HCT116 (cell line): ENCODE results near the gene POU5F1. TPM values are rescaled to one million over a fixed set of nuclear protein-coding genes. Genes with fewer than 3 reads are reported as not detected.
"Not testable (repeated sequence)": the region's sequence is repeated elsewhere in the genome, so short reads cannot be mapped to it uniquely, and the experiment has no call there.

Experiments used
- ATAC-seq: fragments of 200-7000 bp; cut with Tn5 transposase; 2 replicates; pipeline ENCODE4 v1.9.1; 2020; ENCODE audit warnings: mild to moderate bottlenecking, moderate library complexity
- BruUV-seq: library from RNA; stranded (reverse); fragments of 400-500 nt; replicated peaks from 2 replicates; lab custom pipeline; 2021; lab: Mats Ljungman, UMichigan
- CTCF ChIA-PET: fragments of 300-600 bp; sonication (Branson Sonifier 250); formaldehyde crosslinking; loops from one replicate; lab custom pipeline; 2021; ENCODE audit warnings: antibody characterized with exemption; lab: Charles Lee
- POLR2A ChIA-PET: fragments of 300-600, 350-600 bp; sonication (Branson Sonifier 250); formaldehyde crosslinking; loops from one replicate; lab custom pipeline; 2021; ENCODE audit warnings: antibody characterized with exemption; lab: Charles Lee
- RAD21 ChIA-PET, 2 experiments: fragments of 300-600 bp; sonication (Branson Sonifier 250); formaldehyde crosslinking; loops; one replicate each; lab custom pipeline; 2023; ENCODE audit warnings: low total read pairs in 2 of 2; ENCODE audit not compliant: uncharacterized antibody in 2 of 2, unreplicated experiment in 2 of 2, low non-redundant PET in 1 of 2; lab: Charles Lee
- DNase-seq: peaks from one replicate; pipeline ENCODE4 v3.0.0-alpha.2; 2010; ENCODE audit warnings: low read depth, low spot score
- H2AFZ ChIP-seq: fragments of 200-600 bp; shearing (Covaris generic), sonication (generic); 2 replicates; pipeline ENCODE4 v1.6.1; 2017; ENCODE audit warnings: low read depth, mixed run types, mixed read lengths, antibody characterized with exemption, low read length; ENCODE audit not compliant: poor library complexity, severe bottlenecking
- H3K27ac ChIP-seq: 2 replicates; pipeline ENCODE4 v1.5.1; 2012; ENCODE audit warnings: low read depth, low read length
- H3K27me3 ChIP-seq: fragments of 200-600 bp; sonication (generic); 2 replicates; pipeline ENCODE4 v1.6.1; 2016; ENCODE audit warnings: mixed run types, low read length, mixed read lengths; ENCODE audit not compliant: insufficient read depth
- H3K36me3 ChIP-seq, 2 experiments: fragments of 200-500 bp in 1 of 2; fragments of 200-600 bp in 1 of 2; sonication (Bioruptor generic) in 1 of 2; sonication (generic) in 1 of 2; 2 replicates each; pipeline versions ENCODE4 v1.5.1 to v1.6.1; 2014 to 2016; ENCODE audit warnings: low read length in 2 of 2, inconsistent platforms in 1 of 2, mixed read lengths in 1 of 2, mixed run types in 1 of 2; ENCODE audit not compliant: insufficient read depth in 2 of 2, control insufficient read depth in 1 of 2
- H3K4me1 ChIP-seq, 2 experiments: fragments of 200-600 bp in 1 of 2; sonication (generic) in 1 of 2; 2 replicates each; pipeline versions ENCODE4 v1.5.1 to v1.6.1; 2012 to 2017; ENCODE audit warnings: low read length in 2 of 2, inconsistent platforms in 1 of 2, mild to moderate bottlenecking in 1 of 2, mixed read lengths in 1 of 2, mixed run types in 1 of 2, moderate library complexity in 1 of 2; ENCODE audit not compliant: insufficient read depth in 2 of 2, control insufficient read depth in 1 of 2
- H3K4me2 ChIP-seq: fragments of 200-600 bp; sonication (generic); 2 replicates; pipeline ENCODE4 v1.6.1; 2017; ENCODE audit warnings: mixed run types, low read length, mixed read lengths
- H3K4me3 ChIP-seq, 2 experiments: fragments of 200-600 bp in 1 of 2; sonication (generic) in 1 of 2; replicated peaks in 1 of 2; 2 replicates each; pipeline ENCODE4 v1.5.1; 2011 to 2016; ENCODE audit warnings: low read length in 2 of 2, control low read depth in 1 of 2, low read depth in 1 of 2, mild to moderate bottlenecking in 1 of 2, mixed read lengths in 1 of 2, mixed run types in 1 of 2
- H3K79me2 ChIP-seq: fragments of 200-600 bp; sonication (generic); 2 replicates; pipeline ENCODE4 v1.6.1; 2017; ENCODE audit warnings: mild to moderate bottlenecking, mixed run types, low read length, moderate library complexity, mixed read lengths; ENCODE audit not compliant: insufficient read depth
- H3K9ac ChIP-seq: fragments of 200-600 bp; sonication (generic); 2 replicates; pipeline ENCODE4 v1.6.1; 2016; ENCODE audit warnings: low read length, mixed read lengths
- H3K9me2 ChIP-seq: fragments of 200-600 bp; sonication (generic), shearing (Covaris generic); 2 replicates; pipeline ENCODE4 v1.6.1; 2017; ENCODE audit warnings: mixed run types, mild to moderate bottlenecking, moderate library complexity; ENCODE audit not compliant: insufficient read depth
- H3K9me3 ChIP-seq, 2 experiments: fragments of 200-500 bp in 1 of 2; fragments of 200-600 bp in 1 of 2; sonication (Bioruptor generic) in 1 of 2; sonication (generic) in 1 of 2; 2 replicates each; pipeline ENCODE4 v1.6.1; 2014 to 2017; ENCODE audit warnings: low read length in 2 of 2, mixed read lengths in 2 of 2, inconsistent platforms in 1 of 2, low read depth in 1 of 2, mild to moderate bottlenecking in 1 of 2, mixed run types in 1 of 2, moderate library complexity in 1 of 2; ENCODE audit not compliant: control insufficient read depth in 1 of 2, insufficient read depth in 1 of 2
- H4K20me1 ChIP-seq: fragments of 200-600 bp; sonication (generic), shearing (Covaris generic); 2 replicates; pipeline ENCODE4 v1.6.1; 2017; ENCODE audit warnings: mixed run types, mild to moderate bottlenecking, moderate library complexity; ENCODE audit not compliant: insufficient read depth
- CEBPB ChIP-seq: IDR thresholded peaks from 2 replicates; pipeline ENCODE4 v1.6.1; 2012; ENCODE audit warnings: low read depth
- ELF1 ChIP-seq: IDR thresholded peaks from 2 replicates; pipeline ENCODE4 v1.6.1; 2012; ENCODE audit warnings: low read depth, borderline replicate concordance
- POLR2AphosphoS5 ChIP-seq: IDR thresholded peaks from 2 replicates; pipeline ENCODE4 v1.6.1; 2011; ENCODE audit warnings: mild to moderate bottlenecking, low read depth, low read length, moderate library complexity
- RAD21 ChIP-seq: IDR thresholded peaks from 2 replicates; pipeline ENCODE4 v1.6.1; 2012; ENCODE audit warnings: low read depth, mild to moderate bottlenecking
- SIN3A ChIP-seq: IDR thresholded peaks from 2 replicates; pipeline ENCODE4 v1.6.1; 2012; ENCODE audit warnings: low read depth
- SP1 ChIP-seq: IDR thresholded peaks from 2 replicates; pipeline ENCODE4 v1.6.1; 2012; ENCODE audit warnings: low read depth
- TCF7L2 ChIP-seq: IDR thresholded peaks from 2 replicates; pipeline ENCODE4 v1.7.0; 2011; ENCODE audit warnings: borderline replicate concordance, inconsistent platforms; ENCODE audit not compliant: insufficient read depth, insufficient read length; ENCODE audit errors: extremely low read depth
- ZFX ChIP-seq: fragments of 450-650 bp; IDR thresholded peaks from 2 replicates; pipeline ENCODE4 v1.6.1; 2017
- intact Hi-C: fragments of 100-400 bp; cut with micrococcal nuclease; formaldehyde crosslinking; loops from 2 replicates; pipeline ENCODE4 v1.10.0; 2022
- total RNA-seq: library from RNA; stranded (reverse); gene quantifications from one replicate; pipeline ENCODE4 v1.2.1, GENCODE V29; 2021; ENCODE audit not compliant: unreplicated experiment
- TF ChIP-seq, protein P1 (sequence below): IDR thresholded peaks from 2 replicates; pipeline ENCODE4 v1.6.1; 2012

Gene POU5F1
- total RNA-seq, 1 experiment from 2014 or later, result 1.9 TPM

DNA sequence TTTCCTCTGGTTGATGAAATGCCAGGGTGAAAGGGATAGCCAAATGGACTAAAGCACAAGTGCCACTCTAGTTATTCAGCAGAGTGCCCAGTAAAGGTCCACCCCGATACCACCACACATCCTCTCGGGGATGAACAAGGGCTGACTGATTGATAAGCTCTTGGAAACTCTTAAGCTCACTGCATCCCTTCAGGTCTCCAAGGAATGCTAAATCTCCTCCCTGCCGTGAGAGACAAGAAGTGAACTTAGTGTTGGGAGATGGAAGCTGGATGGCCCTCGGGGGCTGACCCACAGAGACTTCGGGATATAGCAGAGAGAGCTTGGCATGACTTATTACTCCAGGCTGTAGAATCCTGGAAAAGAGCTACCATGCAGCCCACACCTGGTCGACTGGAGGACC lies 13.4 kb upstream of the POU5F1 start:
- H3K27ac ChIP-seq, H3K27me3 ChIP-seq, H3K9me2 ChIP-seq, BruUV-seq, DNase-seq, H3K36me3 ChIP-seq, H3K4me3 ChIP-seq, H2AFZ ChIP-seq, H4K20me1 ChIP-seq, H3K4me1 ChIP-seq, ATAC-seq, H3K9ac ChIP-seq, H3K9me3 ChIP-seq, H3K4me2 ChIP-seq, H3K79me2 ChIP-seq, intact Hi-C loops, RAD21 ChIA-PET, CTCF ChIA-PET: not testable (repeated sequence)
- POLR2A ChIA-PET, result interaction anchor here (1.2 kb wide), 1 partner anchor 9 kb away, joined by 3 read pairs; no protein-coding TSS in a partner anchor

DNA sequence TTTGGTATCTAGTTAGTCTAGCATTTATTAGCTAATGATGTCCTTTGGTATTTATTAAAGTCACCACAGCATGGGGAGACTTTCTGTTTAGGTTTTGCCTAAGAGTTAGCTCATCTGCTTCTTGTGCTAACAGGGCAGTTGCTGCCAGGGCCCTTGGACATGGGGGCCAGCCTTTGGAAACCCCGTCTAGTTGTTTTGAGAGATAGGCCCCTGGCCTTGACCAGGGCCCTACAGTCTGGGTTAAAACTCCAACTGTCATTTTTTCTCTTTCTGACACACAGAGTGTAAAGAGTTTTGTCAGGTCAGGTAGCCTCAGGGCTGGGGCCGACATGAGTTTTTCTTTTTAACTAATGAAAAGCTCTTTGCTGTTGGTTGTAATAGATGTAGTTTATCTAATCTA lies 12.8 kb upstream of the POU5F1 start:
- H2AFZ ChIP-seq, H3K9me2 ChIP-seq, DNase-seq, H3K4me3 ChIP-seq, H4K20me1 ChIP-seq, intact Hi-C loops, H3K27me3 ChIP-seq, H3K36me3 ChIP-seq, BruUV-seq, H3K9ac ChIP-seq, H3K79me2 ChIP-seq, ATAC-seq, H3K9me3 ChIP-seq, H3K4me1 ChIP-seq, H3K27ac ChIP-seq, H3K4me2 ChIP-seq, RAD21 ChIA-PET: not testable (repeated sequence)
- ChIA-PET CTCF (interaction anchor here (1.0 kb wide), 1 partner anchor 9 kb away, joined by 4 read pairs; no protein-coding TSS in a partner anchor), POLR2A (interaction anchor here (1.2 kb wide), 1 partner anchor 10 kb away, joined by 3 read pairs; no protein-coding TSS in a partner anchor)

DNA sequence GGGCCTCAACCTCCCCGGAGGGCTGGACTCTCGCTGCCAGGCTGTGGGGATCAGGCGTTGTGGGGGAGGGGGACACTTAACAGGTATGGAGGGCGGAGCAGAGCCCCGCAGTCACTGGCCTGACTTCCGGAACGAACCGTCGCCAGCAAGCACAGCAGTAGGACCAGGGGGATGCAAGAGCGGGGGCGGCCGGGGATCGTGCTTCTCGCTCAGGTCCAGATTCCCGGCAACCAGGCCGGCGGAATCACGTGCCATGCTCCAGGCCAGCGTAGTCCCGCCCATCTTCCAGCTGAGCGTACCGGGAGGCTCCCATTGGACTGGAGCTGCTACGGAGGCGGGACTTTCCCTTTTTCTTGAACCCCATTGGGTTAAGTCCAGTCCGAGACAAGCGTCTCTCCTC lies 10.0 kb upstream of the POU5F1 start:
- H3K27me3 ChIP-seq, result no peaks in the 10 kb centered on the region
- no peak overlapping the region for H3K27ac ChIP-seq
- H3K9ac ChIP-seq, result no peak overlapping the region
- RAD21 ChIA-PET, result no interaction called here
- H2AFZ ChIP-seq, result no peak overlapping the region
- no TSS peak for BruUV-seq
- H3K4me3 ChIP-seq, result no peak overlapping the region
- peak; percentile 83 for ATAC-seq
- TF ChIP-seq SP1 (no peak), ZFX (no peak), RAD21 (no peak), TCF7L2 (no peak), SIN3A (no peak), ELF1 (no peak), POLR2AphosphoS5 (no peak), CEBPB (no peak)
- TF ChIP-seq, protein P1, sequence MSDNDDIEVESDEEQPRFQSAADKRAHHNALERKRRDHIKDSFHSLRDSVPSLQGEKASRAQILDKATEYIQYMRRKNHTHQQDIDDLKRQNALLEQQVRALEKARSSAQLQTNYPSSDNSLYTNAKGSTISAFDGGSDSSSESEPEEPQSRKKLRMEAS, result no peak
- TF ChIP-seq, all 23 proteins: peak for 0
- no peaks in the 10 kb centered on the region for H3K36me3 ChIP-seq
- ChIA-PET POLR2A (no interaction called here), CTCF (no interaction called here)
- H3K9me3 ChIP-seq, result no peaks in the 10 kb centered on the region
- peaks cover 0 to 6% of the 10 kb centered on the region in 2 experiments; a peak in 2 of 4 replicates for H3K4me1 ChIP-seq
- no peaks in the 10 kb centered on the region for H4K20me1 ChIP-seq
- no peaks in the 10 kb centered on the region for H3K79me2 ChIP-seq
- H3K9me2 ChIP-seq, result no peaks in the 10 kb centered on the region
- DNase-seq, result no peak
- intact Hi-C loops, result no loop called here
- no peak overlapping the region for H3K4me2 ChIP-seq
